ENCODE measurements around the gene SDK2. TPM values are rescaled to one million over a fixed set of nuclear protein-coding genes. Genes with fewer than 3 reads are reported as not detected.

SDK2 gene
- polyA plus RNA-seq, 1 experiment = 0.01 TPM

DNA sequence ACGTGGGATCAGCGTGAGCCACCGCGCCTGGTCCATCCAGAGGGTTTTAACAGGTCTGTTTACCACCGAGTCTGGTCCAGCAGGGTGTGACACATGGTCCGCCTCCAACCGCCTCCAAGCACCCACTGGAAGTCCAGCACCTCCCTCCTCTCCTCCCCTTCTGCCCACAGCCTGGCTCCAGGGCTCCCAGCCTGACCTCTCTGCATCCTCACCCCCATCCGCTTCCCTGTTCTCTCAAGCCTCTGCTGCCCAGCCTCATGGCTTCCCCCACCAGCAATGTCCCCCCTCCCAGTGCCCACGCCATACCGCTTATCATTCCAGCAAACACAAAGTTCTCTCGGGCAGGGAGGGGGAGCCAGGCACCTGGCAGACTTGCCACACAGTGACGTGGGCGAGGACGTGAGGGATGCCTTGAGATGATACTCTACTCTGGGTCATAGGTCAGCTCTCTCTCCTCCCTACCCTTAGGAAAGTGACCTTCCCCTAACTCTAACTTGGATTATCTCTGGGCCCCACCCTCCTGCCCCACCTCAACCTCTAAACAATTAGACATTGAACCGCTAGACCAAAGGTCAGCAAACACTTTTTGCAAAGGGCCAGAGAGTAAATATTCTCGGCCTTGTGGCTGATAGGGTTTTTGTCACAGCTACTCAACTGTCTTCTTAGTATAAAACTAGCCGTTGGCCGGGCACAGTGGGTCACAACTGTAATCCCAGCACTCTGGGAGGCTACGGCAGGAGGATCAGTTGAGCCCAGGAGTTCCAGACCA, 355.5 kb downstream of the SDK2 start:
- CTCF ChIA-PET = interaction anchor here (0.6 to 1.6 kb wide), 3 partner anchors 33 to 564 kb away, joined by 3 to 11 read pairs (median 3); no protein-coding TSS in a partner anchor
- Histone ChIP-seq H3K27ac (ENCODE audit: low read depth, low read length) (no peak overlapping the region), H3K27me3 (ENCODE audit: control insufficient read depth, insufficient read depth, low read length) (no peaks in the 10 kb centered on the region), H3K4me3 (ENCODE audit: low read depth, low read length) (no peak overlapping the region), H3K9me3 (ENCODE audit: control insufficient read depth, insufficient read depth, low read length) (no peaks in the 10 kb centered on the region; the same call in 1 of the 2 replicates)
- POLR2A ChIA-PET = no interaction called here
- no peak for DNase-seq (ENCODE audit: low read depth, low spot score)
- TF ChIP-seq, protein P1, sequence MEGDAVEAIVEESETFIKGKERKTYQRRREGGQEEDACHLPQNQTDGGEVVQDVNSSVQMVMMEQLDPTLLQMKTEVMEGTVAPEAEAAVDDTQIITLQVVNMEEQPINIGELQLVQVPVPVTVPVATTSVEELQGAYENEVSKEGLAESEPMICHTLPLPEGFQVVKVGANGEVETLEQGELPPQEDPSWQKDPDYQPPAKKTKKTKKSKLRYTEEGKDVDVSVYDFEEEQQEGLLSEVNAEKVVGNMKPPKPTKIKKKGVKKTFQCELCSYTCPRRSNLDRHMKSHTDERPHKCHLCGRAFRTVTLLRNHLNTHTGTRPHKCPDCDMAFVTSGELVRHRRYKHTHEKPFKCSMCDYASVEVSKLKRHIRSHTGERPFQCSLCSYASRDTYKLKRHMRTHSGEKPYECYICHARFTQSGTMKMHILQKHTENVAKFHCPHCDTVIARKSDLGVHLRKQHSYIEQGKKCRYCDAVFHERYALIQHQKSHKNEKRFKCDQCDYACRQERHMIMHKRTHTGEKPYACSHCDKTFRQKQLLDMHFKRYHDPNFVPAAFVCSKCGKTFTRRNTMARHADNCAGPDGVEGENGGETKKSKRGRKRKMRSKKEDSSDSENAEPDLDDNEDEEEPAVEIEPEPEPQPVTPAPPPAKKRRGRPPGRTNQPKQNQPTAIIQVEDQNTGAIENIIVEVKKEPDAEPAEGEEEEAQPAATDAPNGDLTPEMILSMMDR (IDR thresholded peaks at IDR 0.05; ENCODE audit: low read depth, low read length) = no peak

DNA sequence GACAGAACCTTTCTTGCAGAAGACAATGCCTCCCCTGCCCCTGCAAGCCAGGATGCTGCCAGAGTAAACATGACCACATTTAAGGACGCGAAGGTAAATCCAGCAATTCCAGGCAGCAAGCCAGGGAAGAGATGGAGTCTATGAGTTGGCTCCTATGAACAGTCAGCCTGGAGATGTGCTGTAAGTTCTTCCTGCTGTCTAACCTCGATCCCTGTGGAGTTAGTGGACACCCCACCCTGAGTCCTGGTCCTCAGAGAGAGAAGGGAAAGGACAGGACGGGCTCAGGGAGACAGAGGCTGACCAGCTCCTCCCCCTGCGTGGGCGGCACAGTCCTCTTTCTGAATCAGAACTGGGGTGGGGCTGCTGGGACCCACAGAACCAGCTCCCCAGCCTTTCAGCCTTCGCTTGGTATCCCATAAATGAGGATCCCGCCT, 357.4 kb downstream of the SDK2 start:
- no peak for DNase-seq (ENCODE audit: low read depth, low spot score)
- Histone ChIP-seq H3K27me3 (ENCODE audit: control insufficient read depth, insufficient read depth, low read length) (no peaks in the 10 kb centered on the region), H3K9me3 (ENCODE audit: control insufficient read depth, insufficient read depth, low read length) (no peaks in the 10 kb centered on the region; the same call in 1 of the 2 replicates), H3K4me3 (ENCODE audit: low read depth, low read length) (no peak overlapping the region), H3K27ac (ENCODE audit: low read depth, low read length) (no peak overlapping the region)
- ChIA-PET POLR2A (no interaction called here), CTCF (no interaction called here)
- TF ChIP-seq, protein P1 (IDR thresholded peaks at IDR 0.05; ENCODE audit: low read depth, low read length) = no peak

DNA sequence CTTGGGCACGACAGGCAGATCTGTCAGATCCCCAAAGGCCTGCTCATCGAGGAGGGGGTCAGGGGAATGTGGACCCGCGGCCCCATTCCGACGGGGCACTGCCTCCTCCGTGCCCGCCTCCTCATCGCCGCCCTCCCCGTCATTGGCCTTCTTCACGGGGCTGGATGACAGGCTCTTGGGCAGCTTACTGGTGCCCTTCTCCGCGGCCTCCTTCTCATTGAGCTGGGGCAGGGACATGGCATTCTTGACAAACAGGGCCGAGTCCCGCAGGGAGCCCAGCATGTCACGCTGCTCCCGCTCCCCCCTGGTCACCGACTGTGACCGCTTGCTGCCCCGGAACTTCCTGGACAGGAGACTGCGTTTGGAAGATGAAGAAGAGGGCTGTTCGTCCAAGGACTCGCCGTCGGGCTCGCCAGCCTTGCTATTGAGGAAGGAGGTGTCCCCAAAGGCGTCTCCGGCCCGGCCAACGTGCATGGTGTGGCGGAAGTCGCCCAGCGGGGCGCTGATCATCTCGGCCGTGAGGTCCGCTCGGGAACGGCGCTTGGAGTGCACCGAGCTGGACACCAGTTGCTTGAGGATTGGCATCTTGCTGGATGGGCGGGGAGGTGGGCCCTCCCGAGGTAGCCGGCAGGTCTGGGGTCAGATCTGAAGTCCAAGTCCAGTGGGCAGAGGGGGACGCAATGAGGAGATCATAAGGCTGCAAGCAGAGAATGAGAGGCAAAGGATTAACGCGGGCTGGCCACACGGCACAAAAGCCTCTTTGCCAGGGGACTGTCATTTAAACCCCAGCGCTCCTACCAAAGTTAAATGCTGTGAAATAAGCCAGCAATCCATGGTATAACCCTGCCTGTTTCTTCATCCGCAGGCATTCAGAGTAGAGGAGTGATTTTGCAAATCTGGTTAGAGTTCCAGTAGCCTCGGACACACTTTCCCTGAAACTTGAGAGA, 358.1 kb downstream of the SDK2 start:
- H3K27me3 ChIP-seq (ENCODE audit: control insufficient read depth, insufficient read depth, low read length) = no peaks in the 10 kb centered on the region
- H3K4me3 ChIP-seq (ENCODE audit: low read depth, low read length) = no peak overlapping the region
- CTCF ChIA-PET = no interaction called here
- POLR2A ChIA-PET = no interaction called here
- H3K27ac ChIP-seq (ENCODE audit: low read depth, low read length) = no peak overlapping the region
- DNase-seq (ENCODE audit: low read depth, low spot score) = no peak
- H3K9me3 ChIP-seq (ENCODE audit: control insufficient read depth, insufficient read depth, low read length) = no peaks in the 10 kb centered on the region; the same call in 1 of the 2 replicates
- TF ChIP-seq, protein P1 (IDR thresholded peaks at IDR 0.05; ENCODE audit: low read depth, low read length) = no peak

DNA sequence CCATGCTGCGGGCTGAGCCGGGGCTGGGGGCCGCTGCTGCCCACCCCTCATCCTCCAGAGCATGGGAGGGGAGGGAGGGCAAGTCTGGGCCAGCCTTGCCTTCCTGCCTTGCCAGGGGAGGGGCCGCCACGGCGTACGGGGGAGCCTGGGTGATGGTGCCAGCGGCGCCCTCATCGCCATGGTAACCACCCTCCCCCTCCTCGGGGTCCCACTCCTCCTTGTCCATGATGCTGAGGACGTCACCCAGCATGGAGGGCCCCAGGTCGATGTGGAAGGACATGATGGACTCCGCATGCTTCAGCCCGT, 358.7 kb downstream of the SDK2 start:
- ChIA-PET POLR2A (no interaction called here), CTCF (no interaction called here)
- H3K4me3 ChIP-seq (ENCODE audit: low read depth, low read length) = no peak overlapping the region
- no peaks in the 10 kb centered on the region for H3K27me3 ChIP-seq (ENCODE audit: control insufficient read depth, insufficient read depth, low read length)
- DNase-seq (ENCODE audit: low read depth, low spot score) = no peak
- H3K27ac ChIP-seq (ENCODE audit: low read depth, low read length) = no peak overlapping the region
- TF ChIP-seq, protein P1 (IDR thresholded peaks at IDR 0.05; ENCODE audit: low read depth, low read length) = no peak
- H3K9me3 ChIP-seq (ENCODE audit: control insufficient read depth, insufficient read depth, low read length) = no peaks in the 10 kb centered on the region; the same call in 1 of the 2 replicates

All from AG04450 (cell line).